Measurements from ENCODE around the gene IGSF3. TPM values are rescaled to one million over a fixed set of nuclear protein-coding genes. Genes with fewer than 3 reads are reported as not detected.

The IGSF3 gene
- total RNA-seq, 2 donors from 2014 or later, result 1.4 to 1.6 TPM

GRCh38 chr1:116693759-116694480 lies 26.4 kb upstream of the IGSF3 start:
- DNase-seq (ENCODE audit: low spot score in 2 of 2), result no peak
- Mint-ChIP-seq H3K27ac (peak overlapping the region in 1 of 2 donors; percentile 34), H3K36me3 (no peaks in the 10 kb centered on the region), H3K9me3 (no peaks in the 10 kb centered on the region)
- ATAC-seq, result no peak

GRCh38 chr1:116692879-116693278 lies 25.3 kb upstream of the IGSF3 start:
- ATAC-seq, result no peak
- no peak overlapping the region for H3K27ac Mint-ChIP-seq
- DNase-seq (ENCODE audit: low spot score in 2 of 2), result no peak
- no peaks in the 10 kb centered on the region for H3K36me3 Mint-ChIP-seq
- no peaks in the 10 kb centered on the region for H3K9me3 Mint-ChIP-seq

- no peak for DNase-seq (ENCODE audit: low spot score in 2 of 2)
- Mint-ChIP-seq H3K27ac (no peak overlapping the region), H3K36me3 (no peaks in the 10 kb centered on the region), H3K9me3 (no peaks in the 10 kb centered on the region)
- ATAC-seq, result no peak
Measured at GRCh38 chr1:116690849-116691406, 23.4 kb upstream of the IGSF3 start.

- no peak for ATAC-seq
- Mint-ChIP-seq H3K9me3 (no peaks in the 10 kb centered on the region), H3K27ac (no peak overlapping the region), H3K36me3 (no peaks in the 10 kb centered on the region)
- DNase-seq (ENCODE audit: low spot score in 2 of 2), result no peak
Measured at GRCh38 chr1:116690396-116690848, 22.9 kb upstream of the IGSF3 start.

GRCh38 chr1:116686723-116687352 lies 19.3 kb upstream of the IGSF3 start:
- no peak for DNase-seq (ENCODE audit: low spot score in 2 of 2)
- Mint-ChIP-seq H3K36me3 (no peaks in the 10 kb centered on the region), H3K9me3 (no peaks in the 10 kb centered on the region), H3K27ac (no peak overlapping the region)
- no peak for ATAC-seq

GRCh38 chr1:116686175-116686574 lies 18.6 kb upstream of the IGSF3 start:
- H3K27ac Mint-ChIP-seq, result peak overlapping the region in 1 of 2 donors; percentile 3
- no peak for ATAC-seq
- DNase-seq (ENCODE audit: low spot score in 2 of 2), result no peak
- no peaks in the 10 kb centered on the region for H3K36me3 Mint-ChIP-seq
- no peaks in the 10 kb centered on the region for H3K9me3 Mint-ChIP-seq

- H3K36me3 Mint-ChIP-seq, result no peaks in the 10 kb centered on the region
- no peak for DNase-seq (ENCODE audit: low spot score in 2 of 2)
- no peaks in the 10 kb centered on the region for H3K9me3 Mint-ChIP-seq
- H3K27ac Mint-ChIP-seq, result no peak overlapping the region
- no peak for ATAC-seq
Measured at GRCh38 chr1:116684575-116684974, 17.0 kb upstream of the IGSF3 start.

- no peaks in the 10 kb centered on the region for H3K9me3 Mint-ChIP-seq
- DNase-seq (ENCODE audit: low spot score in 2 of 2), result no peak
- no peak overlapping the region for H3K27ac Mint-ChIP-seq
- no peaks in the 10 kb centered on the region for H3K36me3 Mint-ChIP-seq
- no peak for ATAC-seq
Measured at GRCh38 chr1:116682641-116683221, 15.2 kb upstream of the IGSF3 start.

- no peaks in the 10 kb centered on the region for H3K9me3 Mint-ChIP-seq
- no peak overlapping the region for H3K27ac Mint-ChIP-seq
- no peak for ATAC-seq
- no peak for DNase-seq (ENCODE audit: low spot score in 2 of 2)
- H3K36me3 Mint-ChIP-seq, result no peaks in the 10 kb centered on the region
Measured at GRCh38 chr1:116681343-116681899, 13.9 kb upstream of the IGSF3 start.

- Mint-ChIP-seq H3K9me3 (no peaks in the 10 kb centered on the region), H3K36me3 (no peaks in the 10 kb centered on the region), H3K27ac (no peak overlapping the region)
- ATAC-seq (no peak), DNase-seq (ENCODE audit: low spot score in 2 of 2) (no peak)
Measured at GRCh38 chr1:116680752-116681151, 13.2 kb upstream of the IGSF3 start.

- DNase-seq (ENCODE audit: low spot score in 2 of 2) (no peak), ATAC-seq (no peak)
- Mint-ChIP-seq H3K27ac (no peak overlapping the region), H3K9me3 (no peaks in the 10 kb centered on the region), H3K36me3 (no peaks in the 10 kb centered on the region)
Measured at GRCh38 chr1:116679828-116680628, 12.5 kb upstream of the IGSF3 start.

GRCh38 chr1:116679091-116679827 lies 11.7 kb upstream of the IGSF3 start:
- no peaks in the 10 kb centered on the region for H3K9me3 Mint-ChIP-seq
- H3K36me3 Mint-ChIP-seq, result no peaks in the 10 kb centered on the region
- ATAC-seq, result no peak
- no peak overlapping the region for H3K27ac Mint-ChIP-seq
- no peak for DNase-seq (ENCODE audit: low spot score in 2 of 2)

GRCh38 chr1:116678732-116679090 lies 11.2 kb upstream of the IGSF3 start:
- no peak overlapping the region for H3K27ac Mint-ChIP-seq
- H3K9me3 Mint-ChIP-seq, result no peaks in the 10 kb centered on the region
- no peaks in the 10 kb centered on the region for H3K36me3 Mint-ChIP-seq
- DNase-seq (ENCODE audit: low spot score in 2 of 2) (no peak), ATAC-seq (no peak)

GRCh38 chr1:116677474-116678062 lies 10.0 kb upstream of the IGSF3 start:
- no peak for ATAC-seq
- Mint-ChIP-seq H3K36me3 (no peaks in the 10 kb centered on the region), H3K27ac (no peak overlapping the region), H3K9me3 (no peaks in the 10 kb centered on the region)
- no peak for DNase-seq (ENCODE audit: low spot score in 2 of 2)

GRCh38 chr1:116676291-116676690 lies 8.8 kb upstream of the IGSF3 start:
- ATAC-seq (no peak), DNase-seq (ENCODE audit: low spot score in 2 of 2) (no peak)
- H3K36me3 Mint-ChIP-seq, result no peaks in the 10 kb centered on the region
- H3K9me3 Mint-ChIP-seq, result no peaks in the 10 kb centered on the region
- H3K27ac Mint-ChIP-seq, result no peak overlapping the region

GRCh38 chr1:116674751-116675150 lies 7.2 kb upstream of the IGSF3 start:
- no peaks in the 10 kb centered on the region for H3K9me3 Mint-ChIP-seq
- H3K36me3 Mint-ChIP-seq, result no peaks in the 10 kb centered on the region
- no peak overlapping the region for H3K27ac Mint-ChIP-seq
- ATAC-seq (no peak), DNase-seq (ENCODE audit: low spot score in 2 of 2) (no peak)

All from activated naive CD4-positive, alpha-beta T cell treated with anti-CD3 and anti-CD28 coated beads, Interleukin-2, amount 50 U/mL, for 72 hours (primary cell).